NCI-H2171 (cell line): ENCODE measurements around the gene NIPSNAP2.
"Not testable (repeated sequence)": the region's sequence is repeated elsewhere in the genome, so short reads cannot be mapped to it uniquely, and the experiment has no call there.

Experiments
- DNase-seq: peaks from one replicate; lab custom pipeline; 2025; lab: John Stamatoyannopoulos, UW

Gene NIPSNAP2

DNA sequence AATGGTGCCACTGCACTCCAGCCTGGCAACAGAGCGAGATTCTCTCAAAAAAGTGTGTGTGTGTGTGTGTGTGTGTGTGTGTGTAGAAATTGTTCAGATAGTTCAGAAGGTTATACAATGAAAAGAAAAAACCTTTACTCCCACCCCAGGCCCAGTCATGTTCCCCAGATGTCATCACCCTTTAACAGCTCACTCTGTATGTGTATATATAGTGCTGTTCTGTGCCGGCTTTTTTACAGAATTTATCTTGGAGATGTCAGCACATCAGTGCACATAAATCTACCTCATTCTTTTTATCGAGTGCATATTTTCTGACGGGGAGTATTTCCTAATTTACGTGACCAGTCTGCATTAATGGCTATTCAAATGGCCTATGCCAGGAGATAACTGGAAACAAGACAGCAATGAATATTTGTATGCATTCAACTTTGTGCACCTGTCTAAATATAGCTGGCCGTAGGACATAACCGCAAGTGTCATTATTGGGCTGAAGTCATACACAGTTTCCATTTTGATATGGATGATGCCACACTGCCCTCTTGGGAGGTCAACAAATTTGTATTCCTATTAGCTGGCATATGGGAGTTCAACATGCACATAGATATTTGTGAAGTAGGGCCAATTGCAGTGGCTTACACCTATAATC lies 11.7 kb downstream of the NIPSNAP2 start:
- no peak for DNase-seq

- DNase-seq: no peak
Observed at GRCh38 chr7:55977831-55978230, 13.4 kb downstream of the NIPSNAP2 start.

DNA sequence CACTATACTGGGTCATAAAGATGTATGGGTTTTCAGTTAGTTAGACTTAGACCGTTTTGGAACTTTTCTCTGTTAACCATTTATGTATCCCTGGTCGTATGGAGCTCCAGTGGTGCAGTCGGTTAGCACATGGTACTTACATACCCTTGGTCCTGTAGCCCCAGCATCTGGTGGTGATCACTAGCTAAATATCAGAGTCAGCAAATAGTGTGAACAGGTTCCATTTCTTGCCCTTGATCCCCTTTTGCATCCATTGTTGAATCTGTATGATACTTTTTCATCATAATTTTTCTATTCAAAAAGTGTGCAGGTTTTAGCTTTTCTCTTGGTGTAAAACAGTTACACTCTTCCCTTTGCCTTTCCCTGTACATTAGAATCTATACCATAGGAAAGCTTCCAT lies 15.9 kb downstream of the NIPSNAP2 start:
- DNase-seq: no peak

- DNase-seq: no peak
Observed at GRCh38 chr7:55983537-55983936, 19.2 kb downstream of the NIPSNAP2 start.

- no peak for DNase-seq
Observed at GRCh38 chr7:55992346-55992745, 28.0 kb downstream of the NIPSNAP2 start.

DNA sequence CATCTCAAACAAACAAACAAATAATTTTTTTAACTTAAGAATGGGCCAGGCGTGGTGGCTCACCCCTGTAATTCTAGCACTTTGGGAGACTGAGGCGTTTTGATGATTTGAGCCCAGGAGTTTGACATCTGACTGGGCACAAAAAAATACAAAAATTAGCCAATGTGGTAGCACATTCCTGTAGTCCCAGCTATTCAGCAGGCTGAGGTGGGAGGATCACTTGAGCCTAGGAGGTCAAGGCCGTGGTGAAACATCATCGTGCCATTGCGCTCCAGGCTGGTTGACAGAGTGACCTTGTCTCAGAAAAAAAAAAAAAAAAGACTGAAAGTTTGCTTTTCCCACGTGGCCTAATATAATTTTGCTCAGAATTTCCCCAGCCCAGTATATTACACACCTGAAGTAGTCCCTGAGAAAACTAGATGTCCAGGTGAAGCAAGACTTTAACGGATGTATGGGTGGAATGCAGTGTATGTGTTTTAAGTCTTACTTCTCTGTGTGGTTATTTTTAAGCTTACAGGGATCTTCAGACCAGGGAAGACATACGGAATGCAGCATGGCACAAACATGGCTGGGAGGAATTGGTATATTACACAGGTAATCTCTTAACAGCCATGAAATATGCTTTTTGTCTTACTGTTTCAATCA lies 32.6 kb downstream of the NIPSNAP2 start:
- no peak for DNase-seq

DNA sequence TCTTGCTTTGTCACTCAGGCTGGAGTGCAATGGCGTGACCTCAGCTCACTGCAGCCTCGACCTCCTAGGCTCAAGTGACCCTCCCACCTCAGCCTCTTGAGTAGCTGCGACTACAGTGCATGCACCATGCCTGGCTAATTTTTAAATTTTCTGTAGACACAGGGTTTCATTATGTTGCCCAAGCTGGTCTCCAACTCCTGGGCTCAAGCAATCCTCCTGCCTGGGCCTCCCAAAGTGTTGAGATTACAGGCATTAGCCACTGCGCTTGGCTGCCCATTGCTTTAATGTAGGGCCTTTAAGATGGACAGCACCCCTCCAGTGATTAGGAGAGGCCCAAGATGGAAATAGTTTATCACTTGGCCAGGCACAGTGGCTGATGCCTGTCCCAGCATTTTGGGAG lies 39.4 kb downstream of the NIPSNAP2 start:
- no peak for DNase-seq

GRCh38 chr7:56007167-56007652 lies 42.8 kb downstream of the NIPSNAP2 start:
- no peak for DNase-seq

DNA sequence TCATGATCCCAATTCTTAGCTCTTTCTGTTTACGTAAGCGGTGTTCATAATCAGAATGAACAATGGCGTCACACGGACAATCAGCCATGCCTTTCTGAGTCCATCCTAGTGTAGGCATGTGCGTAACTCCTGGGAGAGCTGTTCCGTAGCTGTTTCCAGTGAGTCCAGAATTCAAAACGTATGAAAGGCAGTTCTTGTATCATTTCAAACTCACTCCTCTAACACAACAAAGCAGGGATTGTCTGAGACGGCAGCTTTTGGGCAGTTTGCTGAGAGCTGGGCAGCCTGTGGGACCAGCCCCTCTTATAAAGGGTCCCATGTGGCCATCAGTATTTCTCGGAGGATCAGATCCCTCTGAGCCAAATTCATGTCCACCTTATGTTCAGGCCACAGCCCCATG lies 43.5 kb downstream of the NIPSNAP2 start:
- no peak for DNase-seq

DNA sequence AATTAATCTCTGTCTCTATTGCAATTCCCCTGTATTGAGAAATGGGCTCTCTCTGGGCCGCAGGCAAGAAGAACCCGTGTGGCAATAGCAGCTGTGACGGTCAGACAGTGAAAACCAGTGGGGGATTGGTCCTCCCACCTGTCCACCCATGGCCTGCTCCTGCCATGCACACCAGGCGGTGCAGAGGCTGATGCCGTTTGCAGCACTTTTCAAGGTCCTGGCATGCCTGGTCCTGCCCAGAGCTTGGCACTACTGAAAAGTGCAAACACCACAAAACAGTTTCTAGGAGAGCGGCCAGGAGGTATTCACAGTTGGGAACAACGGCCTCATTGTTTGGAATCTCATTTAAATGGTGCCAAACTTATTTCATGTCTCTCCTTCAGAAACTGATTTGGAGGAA lies 45.3 kb downstream of the NIPSNAP2 start:
- DNase-seq: peak; percentile 13

DNA sequence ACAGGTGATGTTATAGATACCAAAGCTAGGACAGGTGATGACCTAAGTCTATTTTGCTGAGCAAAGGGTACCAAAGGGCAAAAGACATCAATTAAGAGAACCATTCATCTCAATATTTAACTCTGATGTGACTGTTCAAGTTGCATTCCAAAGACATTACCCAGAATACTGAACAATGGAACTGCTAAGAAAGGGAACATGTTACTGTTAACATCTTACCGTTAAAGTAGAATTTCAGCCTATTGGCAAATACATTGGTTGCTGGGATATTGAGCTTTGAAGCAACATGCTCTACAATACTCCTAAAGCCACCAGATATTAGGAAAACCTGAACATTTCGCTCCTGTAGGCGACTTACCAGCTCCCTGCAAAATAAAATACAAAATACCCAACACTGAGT lies 52.6 kb downstream of the NIPSNAP2 start:
- not testable (repeated sequence) for DNase-seq

DNA sequence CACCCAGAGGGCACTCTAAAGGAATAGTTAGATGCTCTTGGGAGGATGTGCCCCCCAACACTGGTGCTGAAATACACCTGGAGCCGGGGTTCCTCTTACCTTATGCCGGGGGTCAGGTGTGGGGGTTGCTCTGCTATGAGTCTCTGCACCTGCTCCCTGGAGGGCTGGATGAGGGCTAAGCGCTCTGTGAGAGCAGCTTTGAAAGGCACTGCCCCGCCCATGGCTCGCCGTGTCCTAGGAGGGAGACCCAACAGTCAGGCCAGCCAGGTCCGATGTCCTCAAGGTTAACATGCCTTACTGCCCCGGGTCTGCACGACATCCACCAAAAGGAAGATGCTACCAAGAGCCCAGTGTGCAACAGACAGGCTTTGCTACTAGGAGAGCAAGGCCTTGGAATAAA lies 55.1 kb downstream of the NIPSNAP2 start:
- no peak for DNase-seq

DNA sequence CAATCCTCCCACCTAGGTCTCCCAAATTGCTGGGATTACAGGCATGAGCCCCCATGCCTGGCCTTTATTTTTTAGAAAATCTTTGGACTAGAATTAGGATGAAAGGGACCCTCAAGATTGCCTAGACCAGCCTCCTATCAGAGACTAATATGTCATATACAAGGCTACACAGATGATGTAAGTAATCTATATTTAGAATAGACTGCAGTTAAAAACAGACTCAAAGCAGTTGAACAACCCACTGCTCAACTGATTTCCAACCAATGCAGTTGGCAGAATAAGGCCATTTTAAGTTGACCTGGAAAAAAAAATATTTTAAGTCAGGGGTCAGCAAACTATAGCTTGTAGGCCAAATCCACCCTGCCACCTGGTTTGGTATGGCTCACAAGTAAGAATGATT lies 59.1 kb downstream of the NIPSNAP2 start:
- no peak for DNase-seq

- peak; percentile 49 for DNase-seq
Observed at GRCh38 chr7:56026538-56026937, 62.2 kb downstream of the NIPSNAP2 start.

DNA sequence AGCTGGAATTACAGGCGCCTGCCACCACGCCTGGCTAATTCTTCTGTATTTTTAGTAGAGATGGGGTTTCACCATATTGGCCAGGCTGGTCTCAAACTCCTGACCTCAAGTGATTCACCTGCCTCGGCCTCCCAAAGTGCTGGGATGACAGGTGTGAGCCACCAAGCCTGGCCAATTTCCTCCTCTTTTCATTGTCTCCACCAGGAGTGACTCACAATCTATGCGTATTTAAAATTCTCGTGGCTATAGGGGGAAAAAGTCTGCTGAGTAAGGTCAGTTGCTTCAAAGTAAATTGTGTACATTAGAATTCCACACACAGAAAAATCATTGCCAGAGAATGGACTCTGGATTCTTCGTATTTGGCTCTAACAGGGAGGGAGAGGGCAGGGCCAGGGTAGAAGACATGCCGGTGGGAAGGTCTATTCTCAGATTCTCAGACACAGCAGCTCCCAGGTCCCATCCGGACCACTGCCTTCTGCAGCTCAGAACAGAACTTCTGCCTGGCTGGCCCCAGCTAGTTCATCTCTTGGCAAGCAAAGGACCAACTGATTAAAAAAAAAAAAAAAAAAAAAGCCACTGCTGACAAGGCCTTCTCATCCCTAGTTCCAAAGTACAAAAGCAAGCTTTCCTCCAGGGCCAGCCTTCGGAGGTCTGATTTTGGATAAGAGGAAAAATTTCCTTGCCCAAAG lies 64.7 kb downstream of the NIPSNAP2 start:
- no peak for DNase-seq

- DNase-seq: no peak
Observed at GRCh38 chr7:56030340-56030739, 66.0 kb downstream of the NIPSNAP2 start.

- DNase-seq: not testable (repeated sequence)
Observed at GRCh38 chr7:56031556-56031955, 67.2 kb downstream of the NIPSNAP2 start.

GRCh38 chr7:56032578-56032977 lies 68.2 kb downstream of the NIPSNAP2 start:
- DNase-seq: not testable (repeated sequence)

- peak; percentile 64 for DNase-seq
Observed at GRCh38 chr7:56033671-56034432, 69.5 kb downstream of the NIPSNAP2 start.

DNA sequence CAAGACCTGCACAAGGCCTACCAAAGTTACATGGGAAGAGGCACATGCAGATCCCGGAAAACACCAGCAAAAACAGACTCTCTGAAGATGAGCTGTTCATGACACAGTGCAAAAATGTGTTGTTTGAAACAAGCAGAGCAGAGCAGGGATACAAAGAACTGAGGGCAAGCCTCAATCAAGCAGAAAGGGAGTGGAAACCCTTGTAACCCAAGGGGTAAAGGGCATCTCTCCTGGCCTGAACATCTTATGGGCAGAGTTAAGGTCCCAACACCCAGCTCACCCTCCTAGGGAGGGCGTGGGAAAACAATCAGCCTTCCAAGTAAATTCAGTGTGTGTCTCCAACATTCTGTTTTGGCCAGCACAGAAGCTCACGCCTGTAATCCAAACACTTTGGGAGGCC lies 76.3 kb downstream of the NIPSNAP2 start:
- DNase-seq: no peak

DNA sequence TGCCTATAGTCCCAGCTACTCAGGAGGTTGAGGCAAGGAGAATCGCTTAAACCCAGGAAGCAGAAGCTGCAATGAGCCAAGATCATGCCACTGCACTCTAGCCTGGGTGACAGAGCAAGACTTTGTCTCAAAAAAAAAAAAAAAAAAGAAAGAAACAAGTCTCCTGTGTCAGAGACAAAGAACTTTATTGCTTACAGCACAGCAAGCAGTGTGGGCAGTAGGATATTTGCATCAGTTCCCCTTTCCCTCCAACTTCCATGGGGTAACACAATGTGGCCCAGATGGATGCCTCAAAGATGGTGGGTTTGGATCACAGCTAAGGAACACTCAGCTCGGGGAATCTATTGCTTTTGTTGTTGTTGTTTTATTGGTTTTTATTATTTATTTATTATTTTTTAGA lies 81.4 kb downstream of the NIPSNAP2 start:
- not testable (repeated sequence) for DNase-seq

- DNase-seq: no peak
Observed at GRCh38 chr7:56046721-56047445, 82.5 kb downstream of the NIPSNAP2 start.
